SJSA1 (cell line): ENCODE measurements around the gene LYPD3. TPM values are rescaled to one million over a fixed set of nuclear protein-coding genes. Genes with fewer than 3 reads are reported as not detected.

Experiments used
- DNase-seq, 2 experiments: peaks; one replicate each; pipeline ENCODE4 v3.0.0-alpha.2; 2015 to 2020; ENCODE audit warnings: low spot score in 2 of 2, low read depth in 1 of 2
- H3K27ac ChIP-seq: fragments of 250-450 bp; sonication (Bioruptor Pico); 2 replicates; pipeline ENCODE4 v1.5.1; 2020; ENCODE audit warnings: mild to moderate bottlenecking, moderate library complexity
- H3K27me3 ChIP-seq: fragments of 250-450 bp; sonication (Bioruptor Pico); replicated peaks from 2 replicates; pipeline ENCODE4 v1.5.1; 2020; ENCODE audit warnings: mild to moderate bottlenecking, moderate library complexity
- H3K36me3 ChIP-seq: fragments of 250-450 bp; sonication (Bioruptor Pico); 2 replicates; pipeline ENCODE4 v1.5.1; 2020; ENCODE audit warnings: mild to moderate bottlenecking
- H3K4me1 ChIP-seq: fragments of 250-450 bp; sonication (Bioruptor Pico); replicated peaks from 2 replicates; pipeline ENCODE4 v1.6.1; 2021; ENCODE audit warnings: mild to moderate bottlenecking
- H3K4me3 ChIP-seq: fragments of 250-450 bp; sonication (Bioruptor Pico); 2 replicates; pipeline ENCODE4 v1.5.1; 2020; ENCODE audit warnings: mild to moderate bottlenecking
- H3K9me3 ChIP-seq: fragments of 250-450 bp; sonication (Bioruptor Pico); replicated peaks from 2 replicates; pipeline ENCODE4 v1.5.1; 2020; ENCODE audit warnings: mild to moderate bottlenecking
- total RNA-seq: library from RNA; depleted of rRNA; stranded (reverse); fragments of >200 nt; shearing (Covaris generic); gene quantifications from 2 replicates; pipeline ENCODE4 v1.2.3, GENCODE V29; 2014; rRNA removed

LYPD3 gene
- total RNA-seq, 1 experiment from 2014 or later = 0.13 TPM

GRCh38 chr19:43425567-43426392 is 39.6 kb downstream of the LYPD3 start:
- H3K9me3 ChIP-seq = no peaks in the 10 kb centered on the region
- H3K4me1 ChIP-seq = peaks cover 8% of the 10 kb centered on the region
- H3K27ac ChIP-seq = no peak overlapping the region
- H3K27me3 ChIP-seq = no peaks in the 10 kb centered on the region
- no peaks in the 10 kb centered on the region for H3K36me3 ChIP-seq
- H3K4me3 ChIP-seq = no peak overlapping the region
- peak in 1 of 2 experiments; percentile 17 for DNase-seq

- no peak overlapping the region for H3K27ac ChIP-seq
- 0 out of 2 replicates have a peak, but pooled peaks cover 3% of the 10 kb centered on the region for H3K4me1 ChIP-seq
- no peaks in the 10 kb centered on the region for H3K36me3 ChIP-seq
- no peak overlapping the region for H3K4me3 ChIP-seq
- no peaks in the 10 kb centered on the region for H3K27me3 ChIP-seq
- DNase-seq = no peak
- no peaks in the 10 kb centered on the region for H3K9me3 ChIP-seq
Measured at GRCh38 chr19:43423779-43424178, 41.6 kb downstream of the LYPD3 start.

DNA sequence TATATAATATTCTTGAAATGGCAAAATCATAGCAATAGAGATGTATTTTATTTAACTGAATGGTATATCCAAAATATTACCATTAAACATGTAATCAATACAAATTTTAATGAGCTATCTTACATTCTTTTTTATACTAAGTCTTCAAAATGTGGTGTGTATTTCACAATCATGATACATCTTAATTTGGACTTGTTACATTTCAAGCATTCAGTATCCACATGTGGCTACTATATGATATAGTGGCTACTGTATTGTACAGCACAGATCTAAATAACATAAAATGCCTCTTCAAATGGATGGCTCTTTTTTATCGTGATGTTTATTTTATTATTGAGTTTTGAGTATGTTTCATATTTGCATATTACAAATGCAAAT is 42.7 kb downstream of the LYPD3 start:
- Histone ChIP-seq H3K36me3 (no peaks in the 10 kb centered on the region), H3K27me3 (no peaks in the 10 kb centered on the region), H3K27ac (no peak overlapping the region), H3K4me3 (no peak overlapping the region), H3K9me3 (no peaks in the 10 kb centered on the region), H3K4me1 (0 out of 2 replicates have a peak, but pooled peaks cover 3% of the 10 kb centered on the region)
- no peak for DNase-seq

DNA sequence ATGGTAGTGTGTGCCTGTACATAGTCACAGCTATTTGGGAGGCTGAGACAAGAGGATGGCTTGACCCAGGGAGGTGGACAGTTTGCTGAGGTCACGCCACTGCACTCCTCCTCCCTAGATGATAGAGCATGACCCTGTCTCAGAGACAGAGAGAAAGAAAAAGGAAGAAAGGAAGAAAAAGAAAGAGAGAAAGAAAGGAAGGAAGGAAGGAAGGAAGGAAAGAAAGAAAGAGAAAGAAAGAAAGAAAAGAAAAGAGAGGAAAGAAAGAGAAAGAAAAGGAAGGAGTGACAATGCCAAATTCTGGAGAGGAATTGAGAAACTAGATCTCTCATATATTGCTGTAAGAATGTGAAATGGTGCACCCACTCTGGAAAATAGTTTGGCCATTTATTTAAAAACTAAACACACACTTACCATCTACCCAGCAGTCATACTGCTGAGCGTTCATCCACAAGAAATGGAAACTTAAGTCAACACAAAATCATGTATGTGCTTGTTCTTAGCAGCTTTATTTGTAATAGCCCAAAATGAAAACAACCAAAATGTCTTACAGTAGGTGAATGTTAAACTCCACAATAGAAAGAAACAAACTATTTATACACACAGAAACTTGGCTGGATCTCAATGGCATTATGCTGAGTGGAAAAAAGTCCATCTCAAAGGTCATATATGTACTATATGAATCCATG is 43.3 kb downstream of the LYPD3 start:
- Histone ChIP-seq H3K27me3 (no peaks in the 10 kb centered on the region), H3K4me1 (0 out of 2 replicates have a peak, but pooled peaks cover 3% of the 10 kb centered on the region), H3K27ac (no peak overlapping the region), H3K4me3 (no peak overlapping the region), H3K9me3 (no peaks in the 10 kb centered on the region), H3K36me3 (no peaks in the 10 kb centered on the region)
- no peak for DNase-seq

- no peak overlapping the region for H3K4me3 ChIP-seq
- H3K27ac ChIP-seq = no peak overlapping the region
- DNase-seq = no peak
- no peaks in the 10 kb centered on the region for H3K27me3 ChIP-seq
- H3K9me3 ChIP-seq = no peaks in the 10 kb centered on the region
- no peaks in the 10 kb centered on the region for H3K36me3 ChIP-seq
- 0 out of 2 replicates have a peak, but pooled peaks cover 3% of the 10 kb centered on the region for H3K4me1 ChIP-seq
Measured at GRCh38 chr19:43420954-43421353, 44.5 kb downstream of the LYPD3 start.

- Histone ChIP-seq H3K27ac (no peak overlapping the region), H3K9me3 (no peaks in the 10 kb centered on the region; the same call in 1 of the 2 replicates), H3K27me3 (no peaks in the 10 kb centered on the region), H3K36me3 (no peaks in the 10 kb centered on the region), H3K4me1 (no peaks in the 10 kb centered on the region), H3K4me3 (no peak overlapping the region)
- no peak for DNase-seq
Measured at GRCh38 chr19:43416951-43417623, 48.3 kb downstream of the LYPD3 start.

DNA sequence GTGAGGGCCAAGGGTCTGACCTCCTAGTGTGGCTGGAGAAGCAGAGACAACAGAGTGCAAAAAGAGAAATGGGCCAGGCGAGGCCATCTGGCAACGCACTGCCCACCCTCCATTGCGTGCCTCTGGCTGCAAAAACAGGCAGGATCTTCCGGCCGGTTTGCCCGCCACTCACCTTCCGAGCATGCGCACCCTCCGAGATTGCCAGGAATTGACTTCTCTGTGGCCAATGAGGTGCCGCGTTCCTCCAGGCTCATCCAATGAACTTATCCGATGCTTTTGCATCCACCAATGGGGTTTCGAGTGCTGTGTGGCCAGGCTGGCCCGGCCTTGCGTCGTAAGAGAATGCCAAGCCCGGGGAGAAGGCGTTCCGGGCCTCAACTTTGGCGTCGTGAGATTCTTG is 50.9 kb downstream of the LYPD3 start, which contains the start of gene TEX101:
TEX101 (plus strand) TSS at position 337 of the 400 bp plus-strand sequence. CDS start 1,030 bp downstream, outside the sequence.
- no peaks in the 10 kb centered on the region for H3K4me1 ChIP-seq
- DNase-seq = no peak
- H3K36me3 ChIP-seq = no peaks in the 10 kb centered on the region
- H3K9me3 ChIP-seq = no peaks in the 10 kb centered on the region; the same call in 1 of the 2 replicates
- no peak within 1 kb of the TSS for H3K4me3 ChIP-seq
- no peaks in the 10 kb centered on the region for H3K27me3 ChIP-seq
- no peak within 1 kb of the TSS for H3K27ac ChIP-seq

DNA sequence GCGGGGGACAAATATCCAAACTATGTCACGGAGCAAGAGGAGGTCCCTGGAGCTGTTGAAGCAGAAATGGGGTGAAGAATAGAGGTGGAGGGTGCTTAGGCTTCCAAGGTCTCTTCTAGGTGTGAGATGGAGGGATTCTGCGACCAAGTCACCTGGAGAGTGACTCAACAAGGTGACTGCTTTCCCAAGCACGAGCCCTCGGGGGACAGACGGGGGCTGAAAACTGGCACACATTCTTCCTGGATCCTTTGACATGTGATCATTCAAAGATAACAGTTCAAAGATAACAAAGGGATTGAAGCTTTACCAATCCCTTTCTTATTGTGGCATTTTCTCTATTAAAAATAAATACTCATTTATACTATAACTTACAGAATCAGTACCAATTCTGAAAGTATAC is 53.0 kb downstream of the LYPD3 start:
- H3K27ac ChIP-seq = no peak overlapping the region
- DNase-seq = no peak
- no peaks in the 10 kb centered on the region for H3K4me1 ChIP-seq
- H3K4me3 ChIP-seq = no peak overlapping the region
- H3K27me3 ChIP-seq = no peaks in the 10 kb centered on the region
- H3K36me3 ChIP-seq = no peaks in the 10 kb centered on the region
- H3K9me3 ChIP-seq = no peaks in the 10 kb centered on the region; the same call in 1 of the 2 replicates

Other genes with a start within 250 kb of the LYPD3 start
- gene PSG9, start 196.1 kb downstream of the LYPD3 start, total RNA-seq = 0.13 TPM in 1 of 2 replicates, not detected in the other
- 0.05 TPM in 1 of 2 replicates, not detected in the other for gene CD177, start 111.9 kb downstream of the LYPD3 start, total RNA-seq
- gene TEX101, start 50.7 kb downstream of the LYPD3 start, total RNA-seq = not detected in 2 replicates
- 15.1 and 15.8 TPM in 2 replicates for gene PHLDB3, start 39.1 kb upstream of the LYPD3 start, total RNA-seq
- gene ETHE1, start 61.6 kb upstream of the LYPD3 start, total RNA-seq = 23.7 and 30.5 TPM in 2 replicates
- 0.09 and 0.42 TPM in 2 replicates for gene ZNF575, start 67.6 kb upstream of the LYPD3 start, total RNA-seq
- 48.6 and 59.8 TPM in 2 replicates for gene XRCC1, start 109.9 kb upstream of the LYPD3 start, total RNA-seq
- gene PINLYP, start 110.2 kb upstream of the LYPD3 start, total RNA-seq = 1.3 TPM in 1 of 2 replicates, not detected in the other
- 35.1 and 36.2 TPM in 2 replicates for gene IRGQ, start 130.5 kb upstream of the LYPD3 start, total RNA-seq
- gene ZNF576, start 131.0 kb upstream of the LYPD3 start, total RNA-seq = 8.8 and 12.6 TPM in 2 replicates
- gene SRRM5, start 146.5 kb upstream of the LYPD3 start, total RNA-seq = not detected in 2 replicates
- 64.1 and 96.9 TPM in 2 replicates for gene ZNF428, start 154.0 kb upstream of the LYPD3 start, total RNA-seq
- gene CADM4, start 174.2 kb upstream of the LYPD3 start, total RNA-seq = 0.06 TPM in 1 of 2 replicates, not detected in the other
- gene PLAUR, start 204.6 kb upstream of the LYPD3 start, total RNA-seq = 25.7 and 26.5 TPM in 2 replicates